VCaP (cell line): Measurements from ENCODE around the gene TDRD3.
A peak's percentile ranks its signal among the peaks of the same experiment; 100 is the strongest.

Source experiments
- H3K27ac ChIP-seq: fragments of 450-650 bp; 2 replicates; pipeline ENCODE4 v1.5.1; 2017
- CTCF ChIP-seq: fragments of 450-650 bp; conservative IDR thresholded peaks from 2 replicates; pipeline ENCODE4 v1.5.1; 2017; ENCODE audit warnings: mild to moderate bottlenecking, moderate library complexity

The TDRD3 gene

GRCh38 chr13:60384911-60385310 is 12.1 kb upstream of the TDRD3 start:
- no peak for TF ChIP-seq CTCF
- H3K27ac ChIP-seq: no peak overlapping the region

GRCh38 chr13:60386250-60386649 is 10.8 kb upstream of the TDRD3 start:
- no peak overlapping the region for H3K27ac ChIP-seq
- TF ChIP-seq CTCF: no peak

GRCh38 chr13:60392131-60392530 is 4.9 kb upstream of the TDRD3 start:
- H3K27ac ChIP-seq: no peak overlapping the region
- TF ChIP-seq CTCF: no peak

GRCh38 chr13:60395971-60396782 is 843 bp upstream of the TDRD3 start:
- TF ChIP-seq CTCF: no peak
- H3K27ac ChIP-seq: peak overlapping the region; percentile 91

GRCh38 chr13:60397704-60398378 is 821 bp downstream of the TDRD3 start:
- no peak for TF ChIP-seq CTCF
- peak overlapping the region; percentile 91 for H3K27ac ChIP-seq

- peak overlapping the region; percentile 91 for H3K27ac ChIP-seq
- no peak for TF ChIP-seq CTCF
Measured at GRCh38 chr13:60398379-60398891, 1.4 kb downstream of the TDRD3 start.

- no peak for TF ChIP-seq CTCF
- H3K27ac ChIP-seq: peak overlapping the region; percentile 91
Measured at GRCh38 chr13:60398907-60399589, 2.0 kb downstream of the TDRD3 start.
